BE2C (cell line): ENCODE results near the gene SLC35G6.

Experiments
- DNase-seq: peaks from one replicate; pipeline ENCODE4 v3.0.0-alpha.2; 2020
- H3K27me3 ChIP-seq: fragments of 250-450 bp; sonication (Bioruptor Pico); 2 replicates; pipeline ENCODE4 v1.5.1; 2020; ENCODE audit warnings: mild to moderate bottlenecking
- H3K36me3 ChIP-seq: fragments of 250-450 bp; sonication (Bioruptor Pico); 2 replicates; pipeline ENCODE4 v1.5.1; 2020; ENCODE audit warnings: mild to moderate bottlenecking
- H3K4me1 ChIP-seq: fragments of 250-450 bp; sonication (Bioruptor Pico); 2 replicates; pipeline ENCODE4 v1.5.1; 2020
- H3K4me3 ChIP-seq: 2 replicates; pipeline ENCODE4 v1.5.1; 2011; ENCODE audit warnings: low read depth, low read length
- H3K9me3 ChIP-seq: fragments of 250-450 bp; sonication (Bioruptor Pico); 2 replicates; pipeline ENCODE4 v1.5.1; 2020
- CTCF ChIP-seq: IDR thresholded peaks from 2 replicates; pipeline ENCODE4 v1.5.1; 2012; ENCODE audit warnings: mild to moderate bottlenecking, low read depth, low read length

The SLC35G6 gene

GRCh38 chr17:7464081-7464480 is 17.2 kb upstream of the SLC35G6 start:
- Histone ChIP-seq H3K9me3 (no peaks in the 10 kb centered on the region), H3K4me1 (no peaks in the 10 kb centered on the region), H3K4me3 (no peak overlapping the region), H3K36me3 (no peaks in the 10 kb centered on the region), H3K27me3 (no peaks in the 10 kb centered on the region)
- no peak for TF ChIP-seq CTCF
- no peak for DNase-seq

GRCh38 chr17:7465597-7466275 is 15.5 kb upstream of the SLC35G6 start:
- H3K36me3 ChIP-seq, result no peaks in the 10 kb centered on the region
- no peaks in the 10 kb centered on the region for H3K27me3 ChIP-seq
- no peak for TF ChIP-seq CTCF
- DNase-seq, result no peak
- no peaks in the 10 kb centered on the region for H3K4me1 ChIP-seq
- no peaks in the 10 kb centered on the region for H3K9me3 ChIP-seq
- H3K4me3 ChIP-seq, result no peak overlapping the region

DNA sequence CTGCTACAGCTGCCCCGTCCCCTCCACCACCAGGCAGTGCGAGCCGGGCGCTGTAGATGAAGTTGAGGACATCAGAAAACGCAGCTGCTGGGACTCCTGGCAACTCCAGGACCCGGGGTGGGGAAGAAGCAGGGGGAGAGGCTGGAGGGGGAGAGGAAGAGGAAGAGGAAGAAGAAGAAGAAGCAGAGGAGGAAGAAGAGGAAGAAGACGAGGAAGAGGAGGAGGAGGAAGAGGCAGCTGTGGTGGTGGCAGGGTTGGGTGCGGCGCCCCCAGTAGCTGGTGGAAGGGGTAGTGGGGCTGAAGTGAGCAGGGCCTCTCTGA is 15.0 kb upstream of the SLC35G6 start:
- no peaks in the 10 kb centered on the region for H3K36me3 ChIP-seq
- H3K27me3 ChIP-seq, result no peaks in the 10 kb centered on the region
- no peaks in the 10 kb centered on the region for H3K4me1 ChIP-seq
- H3K9me3 ChIP-seq, result no peaks in the 10 kb centered on the region
- no peak for DNase-seq
- H3K4me3 ChIP-seq, result no peak overlapping the region
- TF ChIP-seq CTCF, result no peak

GRCh38 chr17:7466639-7467341 is 14.5 kb upstream of the SLC35G6 start:
- no peaks in the 10 kb centered on the region for H3K4me1 ChIP-seq
- no peak for TF ChIP-seq CTCF
- no peak for DNase-seq
- no peak overlapping the region for H3K4me3 ChIP-seq
- no peaks in the 10 kb centered on the region for H3K9me3 ChIP-seq
- H3K36me3 ChIP-seq, result no peaks in the 10 kb centered on the region
- no peaks in the 10 kb centered on the region for H3K27me3 ChIP-seq

- no peaks in the 10 kb centered on the region for H3K9me3 ChIP-seq
- no peak overlapping the region for H3K4me3 ChIP-seq
- TF ChIP-seq CTCF, result no peak
- no peaks in the 10 kb centered on the region for H3K4me1 ChIP-seq
- DNase-seq, result no peak
- no peaks in the 10 kb centered on the region for H3K36me3 ChIP-seq
- no peaks in the 10 kb centered on the region for H3K27me3 ChIP-seq
These were observed 13.7 kb upstream of the SLC35G6 start for GRCh38 chr17:7467498-7467897.

GRCh38 chr17:7468290-7468689 is 13.0 kb upstream of the SLC35G6 start:
- Histone ChIP-seq H3K36me3 (no peaks in the 10 kb centered on the region), H3K27me3 (no peaks in the 10 kb centered on the region), H3K4me1 (no peaks in the 10 kb centered on the region), H3K4me3 (no peak overlapping the region), H3K9me3 (no peaks in the 10 kb centered on the region)
- no peak for DNase-seq
- no peak for TF ChIP-seq CTCF
